Measurements from ENCODE around the gene SOCS4.
"Not testable (repeated sequence)": the region's sequence is repeated elsewhere in the genome, so short reads cannot be mapped to it uniquely, and the experiment has no call there.

Gene SOCS4

GRCh38 chr14:55051423-55052268 is 24.6 kb downstream of the SOCS4 start, which contains the start of gene MAPK1IP1L:
TSS of gene MAPK1IP1L (plus strand) at chr14:55051647. CDS start at chr14:55061684, 10,037 bp downstream.
- ATAC-seq (peak; percentile 98), DNase-seq (peak; percentile 94)

DNA sequence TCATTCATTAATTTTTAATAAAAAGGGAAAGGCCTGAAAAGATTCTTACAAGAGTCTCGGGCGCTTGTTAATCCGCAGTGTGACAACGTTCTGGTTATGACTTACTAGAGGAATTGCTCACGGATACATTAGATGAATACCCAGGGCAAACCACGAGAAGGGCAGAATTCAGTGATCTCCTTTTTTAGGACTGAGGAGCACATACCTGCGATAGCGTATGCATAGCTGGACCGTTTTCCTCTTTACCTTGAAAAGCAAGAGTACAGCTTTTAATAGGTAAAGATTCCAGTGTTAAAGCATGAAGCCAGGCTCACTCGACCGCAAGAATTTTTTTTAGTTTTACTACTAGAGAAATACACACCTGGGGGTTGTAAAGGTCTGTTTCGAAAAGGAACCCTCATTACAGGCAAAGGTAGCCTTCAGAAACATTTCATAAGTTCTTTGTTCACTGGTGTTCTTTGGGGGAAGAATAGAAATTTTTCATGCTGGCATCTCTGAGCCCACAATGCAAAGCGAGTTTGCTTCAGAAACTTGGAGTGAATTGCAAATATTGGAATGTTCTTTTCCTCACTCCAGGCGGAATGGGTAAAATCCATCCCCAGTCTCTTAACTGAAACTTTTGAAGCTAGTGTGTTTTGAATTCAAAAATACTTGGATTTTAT is 25.4 kb downstream of the SOCS4 start:
- ATAC-seq, result no peak
- DNase-seq, result no peak

- no peak for DNase-seq
- no peak for ATAC-seq
These were observed 26.0 kb downstream of the SOCS4 start for GRCh38 chr14:55053018-55053417.

GRCh38 chr14:55053500-55053899 is 26.5 kb downstream of the SOCS4 start:
- ATAC-seq, result no peak
- no peak for DNase-seq

DNA sequence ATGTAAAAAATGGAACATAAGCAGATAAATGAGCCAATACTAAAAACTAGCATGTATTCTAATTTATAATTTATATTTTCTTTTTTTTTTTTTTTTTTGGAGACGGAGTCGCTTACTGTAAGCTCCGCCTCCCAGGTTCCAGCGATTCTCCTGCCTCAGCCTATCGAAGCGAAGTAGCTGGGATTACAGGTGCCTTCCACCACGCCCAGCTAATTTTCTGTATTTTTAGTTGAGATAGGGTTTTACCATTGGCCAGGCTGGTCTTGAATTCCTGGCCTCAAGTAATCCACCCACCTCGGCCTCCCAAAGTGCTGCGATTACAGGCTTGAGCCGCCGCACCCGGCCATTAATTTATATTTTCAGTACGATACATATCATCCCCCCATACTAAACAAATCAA is 27.1 kb downstream of the SOCS4 start:
- ATAC-seq (no peak), DNase-seq (no peak)

DNA sequence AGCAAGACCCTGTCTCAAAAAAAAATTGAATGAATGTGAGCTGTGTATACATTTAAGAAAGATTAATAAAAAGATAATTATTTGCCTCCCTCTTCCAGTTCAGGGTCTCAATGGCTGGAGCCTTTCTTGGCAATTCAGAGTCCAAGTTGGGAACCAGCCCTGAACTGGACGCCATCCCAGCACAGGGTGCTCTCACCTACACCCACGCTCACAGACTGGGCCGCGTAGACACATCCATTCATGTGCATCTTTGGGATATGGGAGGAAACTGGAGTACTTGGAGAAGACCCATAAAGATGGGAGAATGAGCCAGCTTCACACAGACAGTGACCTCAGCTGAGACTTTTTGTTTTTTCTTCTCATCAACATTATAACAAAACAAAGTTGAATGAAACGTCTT is 30.9 kb downstream of the SOCS4 start:
- DNase-seq (no peak), ATAC-seq (no peak)

DNA sequence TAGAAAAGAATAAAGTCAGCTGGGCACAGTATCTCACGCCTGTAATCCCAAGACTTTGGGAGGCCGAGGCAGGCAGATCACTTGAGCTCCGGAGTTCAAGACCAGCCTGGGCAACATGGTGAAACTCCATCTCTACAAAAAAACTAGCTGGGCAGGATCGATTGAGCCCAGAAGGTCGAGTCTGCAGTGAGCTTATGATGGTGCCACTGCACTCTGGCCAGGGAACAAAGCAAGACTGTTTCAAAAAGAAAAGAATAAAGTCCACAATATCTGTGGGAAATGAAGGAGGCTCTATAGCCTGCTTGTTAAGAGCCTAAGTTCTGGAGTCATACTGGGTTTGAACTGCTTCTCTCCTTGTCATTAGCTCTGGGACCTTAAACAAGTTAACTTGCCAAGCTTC is 32.3 kb downstream of the SOCS4 start:
- no peak for DNase-seq

DNA sequence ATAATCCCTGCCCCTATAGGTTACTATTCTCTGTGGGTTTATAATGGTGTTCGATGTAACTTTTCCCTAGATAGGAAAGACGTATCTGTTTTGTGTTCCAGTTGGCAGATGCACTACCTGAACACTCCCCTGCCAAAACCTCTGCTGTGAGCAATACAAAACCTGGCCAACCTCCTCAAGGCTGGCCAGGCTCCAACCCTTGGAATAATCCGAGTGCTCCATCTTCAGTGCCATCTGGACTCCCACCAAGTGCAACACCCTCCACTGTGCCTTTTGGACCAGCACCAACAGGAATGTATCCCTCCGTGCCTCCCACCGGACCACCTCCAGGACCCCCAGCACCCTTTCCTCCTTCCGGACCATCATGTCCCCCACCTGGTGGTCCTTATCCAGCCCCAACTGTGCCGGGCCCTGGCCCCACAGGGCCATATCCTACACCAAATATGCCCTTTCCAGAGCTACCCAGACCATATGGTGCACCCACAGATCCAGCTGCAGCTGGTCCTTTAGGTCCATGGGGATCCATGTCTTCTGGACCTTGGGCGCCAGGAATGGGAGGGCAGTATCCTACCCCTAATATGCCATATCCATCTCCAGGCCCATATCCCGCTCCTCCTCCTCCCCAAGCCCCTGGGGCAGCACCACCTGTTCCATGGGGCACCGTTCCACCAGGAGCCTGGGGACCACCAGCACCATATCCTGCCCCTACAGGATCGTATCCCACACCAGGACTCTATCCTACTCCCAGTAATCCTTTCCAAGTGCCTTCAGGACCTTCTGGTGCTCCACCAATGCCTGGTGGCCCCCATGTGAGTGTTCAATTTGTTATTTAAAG is 35.7 kb downstream of the SOCS4 start:
- ATAC-seq, result no peak

More for the DNA sequence above, 32.3 kb downstream of the SOCS4 start:
- ATAC-seq, result no peak

GRCh38 chr14:55064896-55065295 is 37.9 kb downstream of the SOCS4 start:
- not testable (repeated sequence) for ATAC-seq, DNase-seq

More for the DNA sequence above, 35.7 kb downstream of the SOCS4 start:
- no peak for DNase-seq

GRCh38 chr14:55065411-55065810 is 38.4 kb downstream of the SOCS4 start:
- no peak for DNase-seq
- ATAC-seq, result no peak

DNA sequence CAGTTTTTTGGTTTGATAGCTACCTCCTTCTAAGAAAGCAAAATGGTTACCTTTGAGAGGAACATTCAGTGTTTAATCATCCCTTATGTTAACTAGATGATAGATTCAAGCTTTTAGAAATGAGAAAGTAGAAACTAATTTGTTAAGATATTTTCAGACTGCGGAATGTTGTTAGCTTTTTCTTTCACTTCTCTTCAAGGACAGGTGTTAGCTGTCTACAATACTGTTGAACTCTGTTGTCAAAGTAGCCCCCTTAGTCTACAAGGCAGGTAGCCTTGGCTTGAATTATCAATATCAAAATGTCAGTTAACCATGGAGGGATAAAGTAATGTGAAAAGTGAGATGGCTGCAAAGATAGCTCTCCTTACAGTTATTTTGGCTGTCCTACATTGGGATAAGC is 39.2 kb downstream of the SOCS4 start:
- no peak for ATAC-seq
- no peak for DNase-seq

DNA sequence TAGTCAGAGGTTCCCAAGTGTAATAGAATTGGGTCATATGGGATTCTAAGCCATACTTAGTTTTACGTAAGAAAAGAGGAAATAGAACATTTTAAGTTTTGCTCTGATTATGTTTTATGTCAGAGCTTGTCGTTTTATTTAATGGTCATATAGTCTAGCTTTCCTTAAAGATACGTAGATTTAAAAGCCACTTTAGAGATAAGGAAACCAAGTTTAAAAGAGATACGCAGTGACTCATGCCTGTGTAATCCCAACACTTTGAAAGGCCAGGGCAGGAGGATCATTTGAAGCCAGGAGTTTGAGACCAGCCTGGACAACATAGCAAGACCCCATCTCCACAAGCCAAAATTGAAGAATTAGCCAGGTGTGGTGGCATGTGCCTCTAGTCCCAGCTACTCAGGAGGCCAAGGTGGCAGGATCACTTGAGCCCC is 44.0 kb downstream of the SOCS4 start:
- no peak for ATAC-seq
- no peak for DNase-seq

GRCh38 chr14:55071870-55072640 is 45.0 kb downstream of the SOCS4 start:
- ATAC-seq (peak; percentile 89), DNase-seq (peak; percentile 19)

- DNase-seq (no peak), ATAC-seq (no peak)
These were observed 46.8 kb downstream of the SOCS4 start for GRCh38 chr14:55073856-55074255.

- no peak for DNase-seq
- ATAC-seq, result no peak
These were observed 47.6 kb downstream of the SOCS4 start for GRCh38 chr14:55074662-55075061.

GRCh38 chr14:55075628-55076175 is 48.7 kb downstream of the SOCS4 start:
- no peak for DNase-seq
- no peak for ATAC-seq

- ATAC-seq, result peak; percentile 34
- DNase-seq, result no peak
These were observed 50.4 kb downstream of the SOCS4 start for GRCh38 chr14:55077170-55078151.

DNA sequence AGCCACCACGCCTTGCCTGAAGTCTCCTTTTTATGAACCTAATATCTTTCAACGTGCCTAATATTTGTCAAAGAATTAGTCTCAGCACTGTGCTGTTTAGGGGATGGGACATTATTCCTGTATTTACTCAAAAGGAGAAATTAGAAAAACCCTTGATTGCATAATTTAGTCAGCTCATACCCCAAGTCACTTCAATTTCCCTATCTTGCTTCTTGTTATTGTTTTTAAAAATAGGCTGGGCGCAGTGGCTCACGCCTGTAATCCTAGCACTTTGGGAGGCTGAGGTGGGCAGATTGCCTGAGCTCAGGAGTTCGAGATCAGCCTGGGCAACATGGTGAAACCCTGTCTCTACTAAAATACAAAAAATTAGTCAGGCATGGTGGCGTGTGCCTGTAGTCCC is 52.9 kb downstream of the SOCS4 start:
- not testable (repeated sequence) for DNase-seq, ATAC-seq

GRCh38 chr14:55084401-55085059 is 57.5 kb downstream of the SOCS4 start:
- DNase-seq, result no peak
- ATAC-seq, result no peak
